Astrocyte (in vitro differentiated cells and primary cell): ENCODE measurements around the gene TM9SF3. TPM values are rescaled to one million over a fixed set of nuclear protein-coding genes. Genes with fewer than 3 reads are reported as not detected.

Experiments
- DNase-seq: peaks from one replicate; pipeline ENCODE4 v3.0.0-alpha.2; 2010; ENCODE audit warnings: low read depth
- FAIRE-seq: peaks from 2 replicates; lab custom pipeline; 2011; peaks lifted over from hg19 to GRCh38; lab: Jason Lieb, UNC
- H2AFZ ChIP-seq: 2 replicates; pipeline ENCODE4 v1.6.0; 2012; ENCODE audit warnings: low read depth, low read length, inconsistent platforms
- H3K27ac ChIP-seq: 2 replicates; pipeline ENCODE4 v1.5.1; 2011; ENCODE audit warnings: low read depth, low read length, inconsistent platforms
- H3K27me3 ChIP-seq: 2 replicates; pipeline ENCODE4 v1.6.0; 2011; ENCODE audit warnings: low read length, inconsistent platforms; ENCODE audit not compliant: insufficient read depth
- H3K36me3 ChIP-seq: 2 replicates; pipeline ENCODE4 v1.5.1; 2011; ENCODE audit warnings: low read length, inconsistent platforms; ENCODE audit not compliant: insufficient read depth
- H3K4me1 ChIP-seq: 2 replicates; pipeline ENCODE4 v1.5.1; 2011; ENCODE audit warnings: low read length, inconsistent platforms; ENCODE audit not compliant: insufficient read depth
- H3K4me2 ChIP-seq: 2 replicates; pipeline ENCODE4 v1.6.0; 2012; ENCODE audit warnings: low read length, inconsistent platforms
- H3K4me3 ChIP-seq: 2 replicates; pipeline ENCODE4 v1.5.1; 2011; ENCODE audit warnings: low read depth, mild to moderate bottlenecking, low read length, inconsistent platforms; ENCODE audit not compliant: insufficient read depth
- H3K79me2 ChIP-seq: 2 replicates; pipeline ENCODE4 v1.6.0; 2012; ENCODE audit warnings: mild to moderate bottlenecking, low read length, inconsistent platforms; ENCODE audit not compliant: insufficient read depth
- H3K9ac ChIP-seq: 2 replicates; pipeline ENCODE4 v1.6.0; 2012; ENCODE audit warnings: mild to moderate bottlenecking, low read length, inconsistent platforms
- H3K9me3 ChIP-seq: 2 replicates; pipeline ENCODE4 v1.5.1; 2012; ENCODE audit warnings: low read depth, mild to moderate bottlenecking, low read length, inconsistent platforms; ENCODE audit not compliant: insufficient read depth
- H4K20me1 ChIP-seq: 2 replicates; pipeline ENCODE4 v1.6.0; 2012; ENCODE audit warnings: low read length, inconsistent platforms; ENCODE audit not compliant: insufficient read depth
- H3K27ac Mint-ChIP-seq: one replicate; pipeline ENCODE4 v1.8.0; 2021; ENCODE audit warnings: mild to moderate bottlenecking, mixed read lengths; ENCODE audit not compliant: unreplicated experiment
- H3K27me3 Mint-ChIP-seq: one replicate; pipeline ENCODE4 v1.8.0; 2021; ENCODE audit warnings: low read depth, mixed read lengths; ENCODE audit not compliant: unreplicated experiment
- H3K36me3 Mint-ChIP-seq: one replicate; pipeline ENCODE4 v1.8.0; 2021; ENCODE audit warnings: low read depth, mixed read lengths; ENCODE audit not compliant: unreplicated experiment
- H3K4me1 Mint-ChIP-seq: one replicate; pipeline ENCODE4 v1.8.0; 2021; ENCODE audit warnings: low read depth, mixed read lengths; ENCODE audit not compliant: unreplicated experiment
- H3K4me3 Mint-ChIP-seq: one replicate; pipeline ENCODE4 v1.8.0; 2021; ENCODE audit warnings: mild to moderate bottlenecking, moderate library complexity, mixed read lengths; ENCODE audit not compliant: unreplicated experiment
- H3K9me3 Mint-ChIP-seq: one replicate; pipeline ENCODE4 v1.8.0; 2021; ENCODE audit warnings: mild to moderate bottlenecking, mixed read lengths; ENCODE audit not compliant: unreplicated experiment
- CTCF ChIP-seq: IDR thresholded peaks from 2 replicates; pipeline ENCODE4 v1.5.1; 2011; ENCODE audit warnings: low read depth, mild to moderate bottlenecking, inconsistent platforms, low read length, moderate library complexity; ENCODE audit not compliant: insufficient read depth
- EZH2 ChIP-seq: IDR thresholded peaks from 2 replicates; pipeline ENCODE4 v1.6.1; 2012; ENCODE audit warnings: mild to moderate bottlenecking, low read length, inconsistent platforms; ENCODE audit not compliant: insufficient read depth
- total RNA-seq: library from RNA; stranded (reverse); gene quantifications from 2 replicates; pipeline ENCODE4 v1.2.1, GENCODE V29; 2021

Gene TM9SF3
- total RNA-seq, 1 donor from 2014 or later, result 200 TPM

GRCh38 chr10:96584474-96584873 lies 2.3 kb downstream of the TM9SF3 start:
- peaks cover 73% of the 10 kb centered on the region for H3K79me2 ChIP-seq
- no peak overlapping the region for H3K9ac ChIP-seq
- H3K36me3 ChIP-seq, result no peaks in the 10 kb centered on the region
- DNase-seq, result no peak
- H3K4me3 ChIP-seq, result no peak overlapping the region
- Mint-ChIP-seq H3K27me3 (no peaks in the 10 kb centered on the region), H3K4me3 (peak overlapping the region; percentile 92), H3K27ac (peak overlapping the region; percentile 53), H3K4me1 (peaks cover 25% of the 10 kb centered on the region), H3K9me3 (no peaks in the 10 kb centered on the region), H3K36me3 (no peaks in the 10 kb centered on the region)
- H3K9me3 ChIP-seq, result no peaks in the 10 kb centered on the region
- peaks cover 64% of the 10 kb centered on the region for H4K20me1 ChIP-seq
- no peak overlapping the region for H2AFZ ChIP-seq
- H3K27ac ChIP-seq, result no peak overlapping the region
- peak overlapping the region; percentile 98 for H3K4me2 ChIP-seq
- no peak for FAIRE-seq
- H3K4me1 ChIP-seq, result peaks cover 25% of the 10 kb centered on the region
- no peak for TF ChIP-seq CTCF
- TF ChIP-seq EZH2, result no peak
- H3K27me3 ChIP-seq, result no peaks in the 10 kb centered on the region

- no peaks in the 10 kb centered on the region for H3K9me3 ChIP-seq
- Mint-ChIP-seq H3K27me3 (no peaks in the 10 kb centered on the region), H3K36me3 (no peaks in the 10 kb centered on the region), H3K9me3 (no peaks in the 10 kb centered on the region), H3K4me1 (peaks cover 28% of the 10 kb centered on the region), H3K27ac (no peak overlapping the region), H3K4me3 (peak overlapping the region; percentile 92)
- peak overlapping the region; percentile 98 for H3K4me2 ChIP-seq
- H3K4me3 ChIP-seq, result no peak overlapping the region
- DNase-seq (no peak), FAIRE-seq (no peak)
- H3K27ac ChIP-seq, result no peak overlapping the region
- H3K9ac ChIP-seq, result no peak overlapping the region
- H3K36me3 ChIP-seq, result no peaks in the 10 kb centered on the region
- TF ChIP-seq CTCF, result no peak
- TF ChIP-seq EZH2, result no peak
- peaks cover 77% of the 10 kb centered on the region for H3K79me2 ChIP-seq
- no peak overlapping the region for H2AFZ ChIP-seq
- peaks cover 22% of the 10 kb centered on the region for H3K4me1 ChIP-seq
- H4K20me1 ChIP-seq, result peaks cover 67% of the 10 kb centered on the region
- no peaks in the 10 kb centered on the region for H3K27me3 ChIP-seq
Observed at GRCh38 chr10:96584035-96584434, 2.8 kb downstream of the TM9SF3 start.

GRCh38 chr10:96579133-96579532 lies 7.7 kb downstream of the TM9SF3 start:
- no peak for DNase-seq
- H3K4me2 ChIP-seq, result no peak overlapping the region
- no peaks in the 10 kb centered on the region for H3K27me3 Mint-ChIP-seq
- TF ChIP-seq CTCF (no peak), EZH2 (no peak)
- H3K4me1 Mint-ChIP-seq, result peaks cover 37% of the 10 kb centered on the region
- no peak for FAIRE-seq
- H3K4me1 ChIP-seq, result peaks cover 5% of the 10 kb centered on the region
- no peak overlapping the region for H2AFZ ChIP-seq
- H3K27ac Mint-ChIP-seq, result no peak overlapping the region
- H3K36me3 ChIP-seq, result peaks cover 5% of the 10 kb centered on the region
- H3K4me3 ChIP-seq, result no peak overlapping the region
- H3K27ac ChIP-seq, result no peak overlapping the region
- H3K27me3 ChIP-seq, result no peaks in the 10 kb centered on the region
- no peaks in the 10 kb centered on the region for H3K9me3 ChIP-seq
- peaks cover 100% of the 10 kb centered on the region for H3K79me2 ChIP-seq
- no peaks in the 10 kb centered on the region for H3K9me3 Mint-ChIP-seq
- peaks cover 90% of the 10 kb centered on the region for H4K20me1 ChIP-seq
- H3K4me3 Mint-ChIP-seq, result no peak overlapping the region
- no peak overlapping the region for H3K9ac ChIP-seq
- peaks cover 1% of the 10 kb centered on the region for H3K36me3 Mint-ChIP-seq
